ENCODE data around the gene PCBP4.

- TF ChIP-seq CTCF (IDR thresholded peaks at IDR 0.05; ENCODE audit: low read depth, low read length, poor library complexity, severe bottlenecking): no peak
- TF ChIP-seq EZH2phosphoT487 (IDR thresholded peaks at IDR 0.05; ENCODE audit: borderline replicate concordance, low read length): no peak
These were observed 11.9 kb downstream of the PCBP4 start, which contains the start of gene GPR62 for GRCh38 chr3:51955175-51955892.

Data from DOHH2 (cell line).